Amniotic epithelial cell (primary cell): ENCODE measurements around the gene ALG9.

Source experiments
- DNase-seq: peaks from one replicate; pipeline ENCODE4 v3.0.0-alpha.2; 2010; ENCODE audit warnings: low read depth

ALG9 gene

GRCh38 chr11:111765320-111765983, 105.9 kb downstream of the ALG9 start:
- DNase-seq: no peak

DNA sequence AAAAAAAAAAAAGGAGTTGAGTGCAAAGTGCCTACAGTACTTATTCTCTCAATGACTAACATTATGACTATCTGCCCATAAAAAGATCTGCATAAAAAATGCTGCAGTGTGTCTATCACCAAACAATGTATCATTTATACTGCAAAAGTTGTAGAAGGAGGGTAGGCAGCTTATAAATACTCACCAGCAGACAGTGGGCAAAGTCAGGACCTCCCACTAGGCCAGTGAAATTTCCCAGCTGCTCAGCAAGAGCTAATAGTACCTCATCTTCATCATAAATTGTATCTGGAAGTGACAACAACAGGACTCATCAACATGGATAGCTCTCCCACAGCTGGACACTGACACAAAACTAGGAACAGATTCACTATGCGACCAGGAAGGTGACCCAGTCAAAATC, 106.8 kb downstream of the ALG9 start:
- peak; percentile 37 for DNase-seq

GRCh38 chr11:111762981-111763643, 108.3 kb downstream of the ALG9 start:
- DNase-seq: no peak

DNA sequence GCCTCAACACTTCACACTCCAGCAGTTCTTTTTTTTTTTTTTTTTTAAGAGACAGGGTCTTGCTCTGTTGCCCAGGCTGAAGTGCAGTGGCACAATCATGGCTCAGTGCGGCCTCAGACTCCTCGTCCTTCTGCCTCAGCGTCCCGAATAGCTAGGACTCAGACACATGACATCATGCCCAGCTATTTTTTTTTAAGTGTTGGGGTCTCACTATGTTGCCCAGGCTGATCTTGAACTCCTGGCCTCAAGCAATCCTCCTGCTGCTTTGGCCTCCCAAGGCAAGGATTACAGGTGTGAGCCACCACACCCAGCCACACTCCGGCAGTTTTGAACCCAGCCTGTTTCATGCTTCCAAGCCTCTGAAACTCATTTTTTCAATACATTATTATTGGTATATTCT, 108.9 kb downstream of the ALG9 start:
- DNase-seq: no peak

DNA sequence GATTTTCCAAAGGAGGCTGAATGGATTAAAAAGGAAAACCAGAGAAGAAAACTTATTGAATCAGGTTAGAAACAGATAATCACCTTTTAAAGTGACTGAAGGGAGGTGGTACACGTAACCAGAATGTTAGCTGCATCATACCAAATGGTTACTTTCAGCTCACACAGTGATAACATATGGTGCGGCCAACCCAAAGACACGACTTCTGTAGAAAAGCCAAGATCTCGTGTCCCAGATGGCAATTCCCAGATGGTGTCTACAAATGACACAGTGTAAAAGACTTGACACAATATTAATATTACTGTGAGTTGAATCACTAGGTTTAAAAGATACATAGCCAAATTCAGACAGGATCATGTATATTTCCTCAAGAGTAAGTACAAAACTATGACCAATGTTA, 110.3 kb downstream of the ALG9 start:
- no peak for DNase-seq

- no peak for DNase-seq
These were observed 111.5 kb downstream of the ALG9 start for GRCh38 chr11:111759778-111760407.

- no peak for DNase-seq
These were observed 112.0 kb downstream of the ALG9 start for GRCh38 chr11:111759376-111759775.

- no peak for DNase-seq
These were observed 115.3 kb downstream of the ALG9 start for GRCh38 chr11:111756097-111756496.

GRCh38 chr11:111749646-111750045, 121.7 kb downstream of the ALG9 start:
- DNase-seq: no peak

- no peak for DNase-seq
These were observed 123.2 kb downstream of the ALG9 start for GRCh38 chr11:111748035-111748804.

- peak; percentile 68 for DNase-seq
These were observed 125.5 kb downstream of the ALG9 start for GRCh38 chr11:111745719-111746504.

DNA sequence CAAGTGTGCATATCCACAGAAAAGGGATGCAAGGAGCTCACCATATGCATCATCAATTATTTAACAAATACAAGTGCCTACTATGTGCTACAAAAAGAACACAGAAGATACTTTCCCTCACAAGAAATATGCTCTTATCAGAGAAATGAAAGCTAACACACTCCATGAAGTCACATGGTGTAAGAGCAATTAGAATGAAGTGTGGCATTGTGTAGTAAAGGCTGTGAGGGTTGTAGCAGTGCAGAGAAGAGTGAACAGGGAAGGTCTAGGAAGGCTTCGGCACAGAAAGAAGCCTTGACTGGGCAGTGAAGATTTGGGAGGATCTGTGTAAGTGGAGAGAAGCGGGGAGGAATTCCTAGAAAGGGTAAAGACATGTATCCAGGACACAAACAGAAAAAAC, 127.7 kb downstream of the ALG9 start:
- DNase-seq: no peak

DNA sequence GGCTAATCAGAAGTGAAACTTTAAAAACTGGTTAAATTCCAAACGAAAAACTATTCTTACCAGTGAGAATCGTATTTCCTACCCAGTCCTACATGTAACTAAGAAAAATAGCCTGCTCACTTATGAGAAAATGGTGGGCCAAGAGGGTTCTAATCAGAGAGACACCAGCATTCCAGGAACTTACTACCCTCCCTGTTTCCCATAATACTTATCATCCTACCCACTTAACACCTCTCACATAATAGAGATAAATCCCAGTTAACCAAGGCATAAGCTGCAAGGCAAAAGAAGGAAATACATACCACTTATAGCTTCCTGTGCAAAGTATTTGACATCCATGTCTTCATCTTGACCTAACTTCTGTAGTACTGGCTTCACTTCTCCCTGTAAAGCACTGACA, 129.6 kb downstream of the ALG9 start:
- DNase-seq: no peak

DNA sequence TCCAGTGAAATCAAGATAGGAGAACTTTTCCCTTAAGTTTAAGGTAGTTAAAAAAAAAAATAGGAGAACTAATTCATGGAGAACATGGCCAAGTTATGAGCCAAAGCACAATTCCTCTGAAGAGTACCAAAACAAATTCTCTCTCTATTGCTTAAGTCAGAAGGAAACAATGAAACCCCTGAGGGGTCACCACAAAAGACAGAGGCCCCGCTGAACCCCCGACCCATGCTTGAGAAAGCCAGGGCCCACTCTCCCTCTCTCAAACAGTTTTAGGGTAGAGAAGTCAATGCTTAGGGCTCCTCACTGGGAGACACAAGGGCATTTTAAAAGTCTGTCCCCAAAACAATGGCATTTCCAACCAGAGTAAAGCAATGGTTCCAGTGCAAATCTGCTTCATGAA, 132.1 kb downstream of the ALG9 start:
- no peak for DNase-seq

DNA sequence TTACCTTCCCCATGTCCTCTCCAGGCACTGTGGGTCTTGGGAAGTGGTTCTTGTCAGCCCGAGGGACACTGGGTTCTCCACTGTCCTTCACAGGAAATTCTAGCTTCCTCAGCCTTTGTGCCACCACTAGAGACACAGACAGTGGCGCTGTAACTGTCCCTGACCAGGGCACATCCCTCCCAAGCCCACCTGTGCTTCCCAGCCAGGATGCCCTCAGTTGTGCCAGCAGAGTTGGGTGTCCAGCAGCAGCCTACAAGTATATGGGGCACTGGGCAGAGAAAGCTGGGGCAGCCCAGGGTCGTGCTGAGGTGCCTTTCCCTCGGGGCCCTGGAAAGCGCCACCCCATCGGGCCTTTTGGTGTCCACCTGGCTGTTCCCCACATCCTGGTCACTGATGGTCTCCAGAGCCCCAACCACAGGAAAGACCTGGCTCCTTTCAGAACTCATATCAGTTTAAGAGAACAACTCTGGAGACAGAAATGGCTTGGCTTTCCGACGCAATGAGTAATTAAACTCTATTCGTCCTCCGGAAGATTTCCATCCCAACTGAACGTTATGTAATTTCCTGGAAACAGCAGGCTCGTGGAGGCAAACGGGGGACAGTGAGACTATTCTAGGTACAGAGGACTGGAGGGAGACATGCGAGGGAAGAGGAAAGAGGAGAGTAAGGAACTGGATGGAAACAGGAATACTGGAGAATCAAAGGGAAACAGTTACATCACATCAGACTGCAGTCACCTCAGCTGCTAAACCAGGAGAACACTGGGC, 133.8 kb downstream of the ALG9 start:
- no peak for DNase-seq

DNA sequence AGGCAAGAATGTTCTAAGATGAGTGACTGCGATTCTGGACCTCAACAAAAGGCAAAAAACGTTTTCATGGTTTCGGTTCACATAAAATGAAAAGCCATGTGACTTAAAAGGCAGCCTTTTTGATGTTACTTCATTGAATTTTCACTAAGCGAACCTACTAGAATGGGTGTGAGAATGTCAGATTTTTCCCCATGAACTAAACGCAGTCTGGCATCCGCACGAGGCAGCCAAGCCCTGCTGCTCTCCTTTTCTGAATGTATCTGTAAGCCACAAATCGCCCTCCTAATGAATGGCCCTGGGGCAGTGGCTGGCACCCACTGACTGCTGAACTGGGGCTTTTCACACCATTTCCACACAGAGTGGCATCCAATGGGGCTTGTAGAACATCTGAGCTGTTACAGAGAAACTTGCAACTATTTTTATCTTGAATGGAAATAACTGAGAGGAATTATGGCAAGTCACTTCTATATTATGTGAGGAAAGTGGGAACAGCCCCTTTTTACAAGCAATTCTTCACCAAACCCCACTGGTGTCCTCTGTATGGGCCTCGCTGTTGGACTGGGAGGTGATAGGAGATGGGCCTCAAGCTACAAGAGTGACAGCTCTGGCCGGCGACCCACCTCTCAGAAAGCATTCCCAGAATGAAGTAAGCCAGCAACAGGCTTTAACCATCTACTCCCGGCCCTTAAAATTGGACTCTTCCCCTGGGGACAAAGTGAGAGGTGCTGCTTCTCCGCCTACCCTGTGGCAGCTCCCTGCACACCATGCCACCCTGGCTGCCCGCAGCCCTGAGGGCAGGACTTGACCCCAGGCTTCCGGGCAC, 134.5 kb downstream of the ALG9 start:
- no peak for DNase-seq
